Activated CD4-positive, alpha-beta memory T cell treated with anti-CD3 and anti-CD28 coated beads for 36 hours (primary cell): ENCODE results near the gene OR52E1. TPM values are rescaled to one million over a fixed set of nuclear protein-coding genes. Genes with fewer than 3 reads are reported as not detected.
"Not testable (repeated sequence)": the region's sequence is repeated elsewhere in the genome, so short reads cannot be mapped to it uniquely, and the experiment has no call there.

Experiments
- CTCF ChIA-PET: fragments of 350-600 bp; sonication (Branson Sonifier 250); formaldehyde crosslinking; loops from one replicate; lab custom pipeline; 2021; ENCODE audit warnings: antibody characterized with exemption, inconsistent platforms; lab: Charles Lee
- POLR2A ChIA-PET: fragments of 350-600 bp; sonication (Branson Sonifier 250); formaldehyde crosslinking; loops from one replicate; lab custom pipeline; 2021; ENCODE audit warnings: antibody characterized with exemption; lab: Charles Lee
- DNase-seq: peaks from one replicate; pipeline ENCODE4 v3.0.0-alpha.2; 2020
- H3K27ac Mint-ChIP-seq: one replicate; pipeline ENCODE4 v1.8.0; 2021; ENCODE audit warnings: mixed read lengths
- H3K27me3 Mint-ChIP-seq: one replicate; pipeline ENCODE4 v1.8.0; 2021; ENCODE audit warnings: mixed read lengths
- H3K36me3 Mint-ChIP-seq: one replicate; pipeline ENCODE4 v1.8.0; 2021; ENCODE audit warnings: mixed read lengths
- H3K4me1 Mint-ChIP-seq: one replicate; pipeline ENCODE4 v1.8.0; 2021; ENCODE audit warnings: low read depth, mixed read lengths
- H3K4me3 Mint-ChIP-seq: one replicate; pipeline ENCODE4 v1.8.0; 2021; ENCODE audit warnings: mild to moderate bottlenecking, mixed read lengths
- H3K9me3 Mint-ChIP-seq: one replicate; pipeline ENCODE4 v1.8.0; 2021; ENCODE audit warnings: mixed read lengths
- intact Hi-C: fragments of 100-400 bp; cut with micrococcal nuclease; formaldehyde crosslinking; loops from one replicate; pipeline ENCODE4 v1.15.1; 2023
- total RNA-seq, 2 experiments: library from RNA; stranded (reverse); gene quantifications; one replicate each; pipeline ENCODE4 v1.2.3, GENCODE V29; 2021

Gene OR52E1
- total RNA-seq: not detected

- intact Hi-C loops: no loop called here
- CTCF ChIA-PET: no interaction called here
- no peak within 1 kb of the TSS for H3K4me3 Mint-ChIP-seq
- POLR2A ChIA-PET: no interaction called here
- no peak within 1 kb of the TSS for H3K27ac Mint-ChIP-seq
- H3K36me3 Mint-ChIP-seq: no peaks in the 10 kb centered on the region
- no peaks in the 10 kb centered on the region for H3K9me3 Mint-ChIP-seq
- H3K4me1 Mint-ChIP-seq: no peaks in the 10 kb centered on the region
- no peaks in the 10 kb centered on the region for H3K27me3 Mint-ChIP-seq
- DNase-seq: no peak
Observed at GRCh38 chr11:5069272-5069671, at the start of gene OR52E1. Gene OR52E1, plus strand, starts transcription at chr11:5069572.

DNA sequence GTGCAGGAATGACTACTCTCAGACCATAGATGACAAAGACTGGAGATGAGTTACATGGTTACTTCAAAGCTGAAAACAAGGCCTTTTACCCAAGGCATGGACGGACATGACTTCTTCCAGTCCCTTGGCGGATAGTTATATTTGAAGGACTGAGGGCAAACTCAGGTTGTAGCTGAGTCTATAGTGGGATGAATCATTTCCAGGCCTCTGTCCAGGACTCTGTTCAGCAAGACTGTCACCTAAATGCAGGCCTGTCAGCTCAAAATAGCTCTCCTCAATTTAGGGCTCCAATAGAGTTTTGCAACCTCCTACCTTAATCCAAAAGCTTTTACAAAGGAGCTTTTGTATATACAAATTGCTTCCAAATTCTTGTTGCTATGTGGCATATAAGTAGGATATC lies 47.4 kb upstream of the OR52E1 start:
- Mint-ChIP-seq H3K9me3 (peaks cover 30% of the 10 kb centered on the region), H3K4me1 (no peaks in the 10 kb centered on the region)
- intact Hi-C loops: no loop called here

DNA sequence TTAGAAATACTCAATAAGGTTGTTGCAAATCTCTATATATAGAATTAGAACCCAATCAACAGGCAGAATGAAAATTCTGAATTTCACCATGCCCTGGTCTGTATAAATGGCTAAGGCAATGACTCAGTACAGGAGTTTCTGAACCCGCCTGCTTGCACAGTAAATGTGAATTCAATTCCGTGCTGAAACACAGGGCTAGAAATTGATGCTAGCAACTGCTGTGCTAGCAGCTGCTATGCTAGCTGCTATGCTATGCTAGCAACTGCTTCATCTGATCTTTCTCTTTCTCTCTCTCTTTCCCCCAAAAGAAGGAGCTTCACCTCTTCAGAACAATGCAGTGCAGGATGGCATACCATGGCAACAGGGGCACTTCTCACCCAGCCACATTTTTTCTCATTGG lies 32.7 kb upstream of the OR52E1 start:
- H3K36me3 Mint-ChIP-seq: no peaks in the 10 kb centered on the region
- ChIA-PET CTCF (no interaction called here), POLR2A (no interaction called here)
- H3K27ac Mint-ChIP-seq: no peak overlapping the region
- H3K4me3 Mint-ChIP-seq: no peak overlapping the region
- H3K27me3 Mint-ChIP-seq: no peaks in the 10 kb centered on the region
- intact Hi-C loops: no loop called here
- H3K4me1 Mint-ChIP-seq: no peaks in the 10 kb centered on the region
- no peaks in the 10 kb centered on the region for H3K9me3 Mint-ChIP-seq
- no peak for DNase-seq

More for the DNA sequence above, 47.4 kb upstream of the OR52E1 start:
- Mint-ChIP-seq H3K4me3 (no peak overlapping the region), H3K27ac (no peak overlapping the region), H3K27me3 (no peaks in the 10 kb centered on the region), H3K36me3 (no peaks in the 10 kb centered on the region)
- DNase-seq: no peak
- POLR2A ChIA-PET: no interaction called here
- CTCF ChIA-PET: no interaction called here

DNA sequence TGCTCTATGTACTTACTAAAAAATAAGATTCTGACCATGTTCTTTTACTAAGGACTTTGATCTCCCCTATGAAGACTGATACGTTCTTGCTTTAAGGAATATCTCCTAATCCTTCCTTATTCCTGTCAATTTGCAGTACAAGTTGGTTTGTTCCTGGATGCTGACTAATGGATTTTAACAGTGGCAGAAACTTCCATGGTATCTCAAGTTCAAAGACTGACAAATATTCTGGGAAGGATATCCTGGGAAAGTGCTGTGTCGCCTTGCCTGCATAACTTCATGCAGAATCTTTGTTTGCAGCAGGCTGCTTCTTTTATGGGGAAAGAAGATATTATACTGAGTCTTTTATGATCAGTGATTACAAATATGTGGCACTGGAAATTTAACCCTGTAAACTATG lies 31.4 kb upstream of the OR52E1 start:
- intact Hi-C loops: no loop called here
- no peaks in the 10 kb centered on the region for H3K36me3 Mint-ChIP-seq
- H3K9me3 Mint-ChIP-seq: no peaks in the 10 kb centered on the region
- no peaks in the 10 kb centered on the region for H3K27me3 Mint-ChIP-seq
- no peak overlapping the region for H3K27ac Mint-ChIP-seq
- no peak for DNase-seq
- no peak overlapping the region for H3K4me3 Mint-ChIP-seq
- CTCF ChIA-PET: no interaction called here
- no peaks in the 10 kb centered on the region for H3K4me1 Mint-ChIP-seq
- POLR2A ChIA-PET: no interaction called here

DNA sequence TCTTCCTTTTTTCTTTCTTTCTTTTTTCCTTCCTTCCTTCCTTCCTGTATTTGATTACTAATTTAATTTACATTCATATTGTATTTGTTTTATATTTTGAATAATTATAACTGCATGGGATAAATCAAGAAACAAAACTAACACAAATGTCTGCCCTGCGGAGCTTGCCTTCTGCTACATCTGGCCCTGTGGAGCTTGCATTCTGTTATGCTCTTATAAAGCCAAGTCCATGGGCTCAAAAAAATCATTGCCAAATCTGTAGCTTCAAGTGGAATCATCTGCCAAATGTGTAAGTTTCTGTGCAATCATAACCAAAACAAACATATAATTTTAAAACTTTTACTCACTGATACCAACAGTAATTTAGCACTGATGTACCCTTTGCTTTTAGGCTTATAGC lies 31.0 kb upstream of the OR52E1 start:
- Mint-ChIP-seq H3K27me3 (no peaks in the 10 kb centered on the region), H3K27ac (no peak overlapping the region), H3K36me3 (no peaks in the 10 kb centered on the region), H3K9me3 (no peaks in the 10 kb centered on the region), H3K4me3 (no peak overlapping the region), H3K4me1 (no peaks in the 10 kb centered on the region)
- intact Hi-C loops: no loop called here
- ChIA-PET POLR2A (no interaction called here), CTCF (no interaction called here)
- DNase-seq: no peak

GRCh38 chr11:5040876-5041275 lies 28.5 kb upstream of the OR52E1 start:
- DNase-seq: no peak
- Mint-ChIP-seq H3K4me3 (no peak overlapping the region), H3K9me3 (no peaks in the 10 kb centered on the region), H3K27ac (no peak overlapping the region), H3K27me3 (no peaks in the 10 kb centered on the region), H3K4me1 (no peaks in the 10 kb centered on the region), H3K36me3 (no peaks in the 10 kb centered on the region)
- intact Hi-C loops: no loop called here
- ChIA-PET CTCF (no interaction called here), POLR2A (no interaction called here)

- no peak overlapping the region for H3K27ac Mint-ChIP-seq
- no peak overlapping the region for H3K4me3 Mint-ChIP-seq
- CTCF ChIA-PET: no interaction called here
Observed at GRCh38 chr11:5042091-5042490, 27.3 kb upstream of the OR52E1 start.

GRCh38 chr11:5043380-5043779 lies 26.0 kb upstream of the OR52E1 start:
- Mint-ChIP-seq H3K27me3 (no peaks in the 10 kb centered on the region), H3K27ac (no peak overlapping the region), H3K4me1 (no peaks in the 10 kb centered on the region), H3K9me3 (no peaks in the 10 kb centered on the region), H3K36me3 (no peaks in the 10 kb centered on the region), H3K4me3 (no peak overlapping the region)
- intact Hi-C loops: no loop called here
- ChIA-PET CTCF (no interaction called here), POLR2A (no interaction called here)
- no peak for DNase-seq

More at GRCh38 chr11:5042091-5042490, 27.3 kb upstream of the OR52E1 start:
- Mint-ChIP-seq H3K9me3 (no peaks in the 10 kb centered on the region), H3K27me3 (no peaks in the 10 kb centered on the region), H3K4me1 (no peaks in the 10 kb centered on the region), H3K36me3 (no peaks in the 10 kb centered on the region)
- no peak for DNase-seq
- intact Hi-C loops: no loop called here
- POLR2A ChIA-PET: no interaction called here

DNA sequence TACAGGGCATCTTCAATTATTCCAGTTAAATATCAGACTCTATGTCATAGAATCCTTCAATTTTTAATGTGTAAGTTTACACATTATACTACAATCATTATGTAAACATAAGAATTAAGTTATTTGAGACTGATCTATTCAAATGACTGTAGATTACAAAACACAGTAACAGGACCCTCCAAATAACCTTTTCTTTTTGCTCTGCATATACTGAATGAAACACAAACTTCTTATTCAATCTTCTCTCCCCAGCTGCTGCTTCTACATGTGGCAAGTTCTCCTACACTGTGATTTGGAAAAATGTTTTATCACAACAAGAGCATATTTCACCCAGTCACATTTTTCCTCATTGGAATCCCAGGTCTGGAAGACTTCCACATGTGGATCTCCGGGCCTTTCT lies 23.1 kb upstream of the OR52E1 start, which contains the start of gene OR52J3:
OR52J3 (plus strand) TSS at position 301 of the 400 bp plus-strand sequence; CDS start at position 301, 0 bp downstream.
- H3K36me3 Mint-ChIP-seq: no peaks in the 10 kb centered on the region
- H3K27ac Mint-ChIP-seq: no peak within 1 kb of the TSS
- no peak within 1 kb of the TSS for H3K4me3 Mint-ChIP-seq
- ChIA-PET CTCF (no interaction called here), POLR2A (no interaction called here)
- H3K4me1 Mint-ChIP-seq: no peaks in the 10 kb centered on the region
- DNase-seq: no peak
- H3K27me3 Mint-ChIP-seq: no peaks in the 10 kb centered on the region
- intact Hi-C loops: no loop called here
- no peaks in the 10 kb centered on the region for H3K9me3 Mint-ChIP-seq

- Mint-ChIP-seq H3K4me3 (no peak overlapping the region), H3K36me3 (no peaks in the 10 kb centered on the region), H3K27ac (no peak overlapping the region), H3K4me1 (no peaks in the 10 kb centered on the region), H3K27me3 (peaks cover 2% of the 10 kb centered on the region), H3K9me3 (no peaks in the 10 kb centered on the region)
- ChIA-PET POLR2A (no interaction called here), CTCF (no interaction called here)
- DNase-seq: no peak
- intact Hi-C loops: no loop called here
Observed at GRCh38 chr11:5046754-5047330, 22.5 kb upstream of the OR52E1 start.

GRCh38 chr11:5058679-5059078 lies 10.7 kb upstream of the OR52E1 start:
- H3K4me3 Mint-ChIP-seq, H3K9me3 Mint-ChIP-seq, DNase-seq, H3K4me1 Mint-ChIP-seq, H3K27ac Mint-ChIP-seq, intact Hi-C loops, POLR2A ChIA-PET, CTCF ChIA-PET, H3K27me3 Mint-ChIP-seq, H3K36me3 Mint-ChIP-seq: not testable (repeated sequence)

GRCh38 chr11:5059391-5059790 lies 10.0 kb upstream of the OR52E1 start, which contains the start of gene OR52E2:
Gene OR52E2, minus strand, starts transcription at chr11:5059627. Its CDS starts 0 bp downstream, at chr11:5059627.
- H3K27me3 Mint-ChIP-seq: no peaks in the 10 kb centered on the region
- no peak within 1 kb of the TSS for H3K27ac Mint-ChIP-seq
- CTCF ChIA-PET: no interaction called here
- no peak within 1 kb of the TSS for H3K4me3 Mint-ChIP-seq
- no peaks in the 10 kb centered on the region for H3K4me1 Mint-ChIP-seq
- DNase-seq: no peak
- no peaks in the 10 kb centered on the region for H3K36me3 Mint-ChIP-seq
- no peaks in the 10 kb centered on the region for H3K9me3 Mint-ChIP-seq
- intact Hi-C loops: no loop called here
- POLR2A ChIA-PET: no interaction called here

DNA sequence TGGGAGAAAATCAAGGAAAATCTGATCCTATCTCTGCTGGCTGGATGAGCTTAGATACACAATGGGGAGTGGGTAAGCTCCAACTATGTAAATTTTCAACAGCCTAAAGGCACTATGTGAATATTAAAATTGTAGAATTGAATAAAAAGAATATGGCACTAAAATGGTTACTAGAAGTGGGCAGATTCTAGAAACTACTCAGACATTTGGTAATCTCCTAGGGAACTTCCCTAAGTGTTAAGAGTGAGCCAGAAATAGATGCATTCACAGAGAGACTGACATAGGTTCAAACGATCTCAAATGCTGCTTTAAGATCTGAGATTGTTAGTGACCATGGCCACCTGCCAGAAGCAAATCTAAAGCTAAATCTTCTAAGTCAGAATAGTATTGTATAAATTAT lies 4.3 kb upstream of the OR52E1 start:
- CTCF ChIA-PET: no interaction called here
- Mint-ChIP-seq H3K4me1 (no peaks in the 10 kb centered on the region), H3K9me3 (no peaks in the 10 kb centered on the region), H3K36me3 (no peaks in the 10 kb centered on the region), H3K27ac (no peak overlapping the region), H3K27me3 (no peaks in the 10 kb centered on the region), H3K4me3 (no peak overlapping the region)
- DNase-seq: no peak
- POLR2A ChIA-PET: no interaction called here
- intact Hi-C loops: no loop called here
